Peyer's patch (tissue), 4 donors: ENCODE results near the gene PFKP. TPM values are rescaled to one million over a fixed set of nuclear protein-coding genes. Genes with fewer than 3 reads are reported as not detected.

Experiments used
- DNase-seq, 3 donors: peaks; one replicate each; pipeline ENCODE4 v3.0.0-alpha.2; 2017 to 2019
- H3K27ac ChIP-seq, 4 donors: fragments of 200-600 bp; sonication (generic); one replicate each; pipeline ENCODE4 v1.5.1; 2016 to 2019
- H3K27me3 ChIP-seq, 2 donors: fragments of 200-600 bp; sonication (generic); one replicate each; pipeline ENCODE4 v1.5.1; 2019
- H3K36me3 ChIP-seq, 3 donors: fragments of 200-600 bp; sonication (generic); one replicate each; pipeline ENCODE4 v1.5.1; 2016 to 2019
- H3K4me1 ChIP-seq, 4 donors: fragments of 200-600 bp; sonication (generic); one replicate each; pipeline ENCODE4 v1.5.1; 2016 to 2019
- H3K4me3 ChIP-seq, 4 donors: fragments of 200-600 bp; sonication (generic); 1 replicate in 3 of 4; 2 replicates in 1 of 4; pipeline ENCODE4 v1.5.1; 2016 to 2019; ENCODE audit warnings: mild to moderate bottlenecking in 1 of 4
- H3K9me3 ChIP-seq, 4 donors: fragments of 200-600 bp; sonication (generic); one replicate each; pipeline ENCODE4 v1.5.1; 2016 to 2019; ENCODE audit warnings: mild to moderate bottlenecking in 1 of 4
- CTCF ChIP-seq, 6 experiments: fragments of 450-650 bp in 4 of 6; fragments of 200-600 bp in 2 of 6; sonication (generic) in 1 of 6; IDR thresholded peaks; one replicate each; pipeline ENCODE4 v1.5.1; 2017 to 2019; ENCODE audit warnings: antibody characterized with exemption in 6 of 6, mild to moderate bottlenecking in 3 of 6, moderate library complexity in 1 of 6
- POLR2A ChIP-seq, 2 donors: fragments of 450-650 bp; IDR thresholded peaks; one replicate each; pipeline ENCODE4 v1.5.1; 2017; ENCODE audit warnings: antibody characterized with exemption in 2 of 2, mild to moderate bottlenecking in 2 of 2, moderate library complexity in 2 of 2
- total RNA-seq, 4 donors: library from RNA; depleted of rRNA; stranded (reverse); fragments of >200 nt; gene quantifications; one replicate each; pipeline ENCODE4 v1.1.0, GENCODE V29; 2016

PFKP gene
- total RNA-seq, 4 donors from 2014 or later = 79.0 to 130 (median 87.9) TPM

GRCh38 chr10:3082290-3082689, 14.9 kb downstream of the PFKP start:
- Histone ChIP-seq H3K4me1 (peaks cover 0 to 8% (median 0%) of the 10 kb centered on the region in 4 donors), H3K4me3 (no peak overlapping the region), H3K9me3 (no peaks in the 10 kb centered on the region), H3K27ac (no peak overlapping the region), H3K27me3 (no peaks in the 10 kb centered on the region), H3K36me3 (peaks cover 0 to 30% (median 0%) of the 10 kb centered on the region in 3 donors)
- no peak for DNase-seq
- TF ChIP-seq CTCF (IDR thresholded peaks at IDR 0.05) (no peak), POLR2A (IDR thresholded peaks at IDR 0.05) (no peak)

- no peak for TF ChIP-seq POLR2A (IDR thresholded peaks at IDR 0.05)
- DNase-seq = no peak
- Histone ChIP-seq H3K36me3 (peaks cover 0 to 29% (median 0%) of the 10 kb centered on the region in 3 donors), H3K27me3 (no peaks in the 10 kb centered on the region), H3K4me3 (no peak overlapping the region), H3K27ac (no peak overlapping the region), H3K9me3 (no peaks in the 10 kb centered on the region), H3K4me1 (peaks cover 0 to 8% (median 1%) of the 10 kb centered on the region in 4 donors)
Measured at GRCh38 chr10:3085785-3086567, 18.6 kb downstream of the PFKP start.

- no peaks in the 10 kb centered on the region for H3K9me3 ChIP-seq
- no peak for DNase-seq
- H3K27me3 ChIP-seq = no peaks in the 10 kb centered on the region
- no peak overlapping the region for H3K4me3 ChIP-seq
- peaks cover 0 to 30% (median 2%) of the 10 kb centered on the region in 4 donors for H3K4me1 ChIP-seq
- no peak for TF ChIP-seq CTCF (IDR thresholded peaks at IDR 0.05)
- TF ChIP-seq POLR2A (IDR thresholded peaks at IDR 0.05) = no peak
- H3K36me3 ChIP-seq = peaks cover 0 to 16% (median 0%) of the 10 kb centered on the region in 3 donors
- H3K27ac ChIP-seq = peak overlapping the region in 1 of 4 donors; percentile 27
Measured at GRCh38 chr10:3090388-3090787, 23.0 kb downstream of the PFKP start.

DNA sequence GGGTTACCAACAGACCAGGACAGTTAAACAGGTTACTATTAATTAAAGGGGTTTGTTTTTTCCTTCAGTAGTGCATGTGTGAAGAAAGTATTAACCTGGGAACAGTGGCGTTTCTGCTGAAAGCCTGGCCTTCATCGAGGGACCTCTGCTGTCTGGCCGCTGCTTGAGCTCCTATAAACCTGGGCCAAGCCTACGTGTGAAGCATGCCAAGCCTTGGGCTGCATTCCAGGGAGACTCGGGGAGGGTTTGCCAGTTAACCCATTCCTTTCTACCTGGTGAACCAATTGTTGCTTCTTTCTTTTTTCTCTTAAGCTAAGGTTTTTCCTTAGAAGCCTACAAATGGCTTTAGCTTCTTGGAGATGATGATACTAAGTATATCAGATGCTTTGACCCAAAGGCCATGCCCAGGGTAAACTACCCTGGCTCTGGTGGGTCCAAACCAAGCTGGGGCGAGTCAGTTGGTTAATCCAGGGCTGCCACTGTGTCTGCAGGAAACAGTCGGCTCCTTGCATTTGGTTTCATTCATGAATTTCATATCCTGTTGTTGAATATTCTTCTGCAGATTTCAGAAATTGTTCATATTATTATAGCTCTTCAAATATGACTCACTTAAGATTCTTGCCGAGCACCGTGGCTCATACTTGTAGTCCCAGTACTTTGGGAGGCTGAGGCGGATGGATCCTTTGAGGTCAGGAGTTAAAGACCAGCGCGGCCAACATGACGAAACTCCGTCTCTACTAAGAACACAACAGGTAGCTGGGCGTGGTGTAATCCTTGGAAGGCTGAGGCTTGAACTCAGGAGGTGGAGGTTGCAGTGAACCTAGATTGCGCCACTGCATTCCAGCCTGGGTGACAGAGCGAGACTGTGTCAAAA, 23.8 kb downstream of the PFKP start:
- Histone ChIP-seq H3K27ac (peak overlapping the region in 1 of 4 donors; percentile 27), H3K36me3 (peaks cover 0 to 14% (median 0%) of the 10 kb centered on the region in 3 donors), H3K4me1 (peaks cover 0 to 36% (median 2%) of the 10 kb centered on the region in 4 donors), H3K27me3 (no peaks in the 10 kb centered on the region), H3K4me3 (no peak overlapping the region), H3K9me3 (no peaks in the 10 kb centered on the region)
- no peak for DNase-seq
- no peak for TF ChIP-seq CTCF (IDR thresholded peaks at IDR 0.05)
- TF ChIP-seq POLR2A (IDR thresholded peaks at IDR 0.05) = no peak

- H3K4me1 ChIP-seq = peaks cover 0 to 39% (median 2%) of the 10 kb centered on the region in 4 donors
- no peak for DNase-seq
- no peak overlapping the region for H3K27ac ChIP-seq
Measured at GRCh38 chr10:3091921-3092320, 24.6 kb downstream of the PFKP start.

More at GRCh38 chr10:3091921-3092320, 24.6 kb downstream of the PFKP start:
- no peaks in the 10 kb centered on the region for H3K9me3 ChIP-seq
- TF ChIP-seq CTCF (IDR thresholded peaks at IDR 0.05) (no peak), POLR2A (IDR thresholded peaks at IDR 0.05) (no peak)
- no peak overlapping the region for H3K4me3 ChIP-seq
- peaks cover 0 to 8% (median 0%) of the 10 kb centered on the region in 3 donors for H3K36me3 ChIP-seq
- no peaks in the 10 kb centered on the region for H3K27me3 ChIP-seq
